HG03103 (cell line): ENCODE data around the gene TNFAIP2.

Experiments
- ATAC-seq: cut with Tn5 transposase; IDR thresholded peaks from one replicate; pipeline ENCODE4 v1.9.1; 2021; ENCODE audit warnings: low read depth; ENCODE audit not compliant: unreplicated experiment

Gene TNFAIP2

DNA sequence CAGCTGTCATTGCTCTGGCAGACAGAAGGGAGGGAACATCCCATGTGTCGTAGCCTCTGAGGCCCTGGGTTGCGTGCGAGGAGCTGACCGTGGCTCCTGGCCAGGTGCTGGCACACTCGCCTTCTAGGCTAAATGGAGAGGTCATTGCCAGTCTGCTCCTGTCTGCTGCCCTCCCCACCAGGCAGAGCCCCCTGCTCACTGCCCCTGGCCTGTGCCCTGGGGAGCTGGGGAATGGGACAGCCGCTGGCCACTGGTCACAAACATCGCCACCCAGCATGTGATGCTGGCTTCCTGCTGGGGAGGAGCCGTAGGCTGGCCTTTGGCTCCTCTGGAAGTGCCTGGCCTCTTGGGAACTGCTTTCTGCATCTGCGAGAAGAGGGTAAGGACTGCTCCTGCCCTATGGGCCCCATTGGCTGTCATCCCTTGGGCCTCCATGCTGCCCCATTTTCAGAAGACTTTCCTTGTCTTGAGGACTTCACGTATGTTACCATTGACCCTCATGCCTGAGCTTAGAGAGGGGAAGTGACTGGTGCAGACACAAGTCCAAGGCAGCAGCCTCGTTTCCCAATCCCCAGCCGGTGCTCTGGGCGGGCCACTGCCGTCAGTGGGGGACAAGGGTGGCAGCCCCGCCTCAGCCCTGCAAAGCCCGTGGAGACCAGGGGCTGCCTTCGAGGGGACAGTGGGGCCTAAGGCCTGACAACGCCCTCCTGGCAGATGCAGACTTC lies 2.0 kb upstream of the TNFAIP2 start:
- no peak for ATAC-seq

- ATAC-seq: no peak
Measured at GRCh38 chr14:103121846-103122584, 1.2 kb upstream of the TNFAIP2 start.

GRCh38 chr14:103122585-103122946 lies 695 bp upstream of the TNFAIP2 start:
- no peak for ATAC-seq

DNA sequence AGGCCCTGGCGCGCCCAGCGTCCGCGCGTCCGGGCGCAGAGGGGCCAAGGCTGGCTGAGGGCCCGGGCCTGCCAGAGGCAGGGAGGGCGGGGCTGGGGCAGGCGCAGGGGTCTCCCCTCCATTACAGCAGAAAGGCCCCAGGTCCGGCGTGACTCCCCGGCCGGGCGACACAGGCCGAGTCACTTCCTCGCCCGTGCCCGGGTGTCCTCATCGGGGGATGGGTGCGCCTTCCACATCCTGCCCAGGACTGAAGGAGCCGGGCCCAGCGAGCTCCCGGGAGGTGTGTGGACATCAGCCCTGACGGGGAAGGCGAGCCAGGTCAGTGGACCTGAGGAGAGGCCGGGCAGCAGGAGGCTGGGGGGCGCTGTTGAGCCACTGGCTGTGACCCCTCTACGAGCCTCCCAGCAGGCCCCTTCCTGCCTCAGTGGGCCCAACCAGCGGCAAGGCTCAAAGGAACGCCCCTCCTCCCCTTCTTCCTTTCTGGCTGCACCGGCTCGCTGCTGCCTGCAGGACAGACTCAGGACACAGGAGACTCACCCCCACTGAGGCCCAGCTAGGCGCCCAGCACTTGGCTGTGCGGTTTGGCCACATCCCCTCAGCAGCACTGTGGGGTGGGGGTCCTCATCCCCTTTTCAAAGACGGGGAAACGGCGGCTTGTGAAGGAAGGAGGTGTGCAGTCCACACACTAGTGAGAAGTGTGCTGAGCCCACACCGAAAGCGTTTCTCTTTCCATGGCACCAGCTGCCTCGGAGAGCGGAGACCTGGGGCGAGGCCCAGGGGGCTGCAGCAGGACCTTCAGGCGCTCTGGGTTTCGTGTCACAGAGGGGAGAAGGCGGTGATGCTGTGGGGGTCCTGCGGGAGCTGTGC lies 606 bp downstream of the TNFAIP2 start:
- no peak for ATAC-seq

DNA sequence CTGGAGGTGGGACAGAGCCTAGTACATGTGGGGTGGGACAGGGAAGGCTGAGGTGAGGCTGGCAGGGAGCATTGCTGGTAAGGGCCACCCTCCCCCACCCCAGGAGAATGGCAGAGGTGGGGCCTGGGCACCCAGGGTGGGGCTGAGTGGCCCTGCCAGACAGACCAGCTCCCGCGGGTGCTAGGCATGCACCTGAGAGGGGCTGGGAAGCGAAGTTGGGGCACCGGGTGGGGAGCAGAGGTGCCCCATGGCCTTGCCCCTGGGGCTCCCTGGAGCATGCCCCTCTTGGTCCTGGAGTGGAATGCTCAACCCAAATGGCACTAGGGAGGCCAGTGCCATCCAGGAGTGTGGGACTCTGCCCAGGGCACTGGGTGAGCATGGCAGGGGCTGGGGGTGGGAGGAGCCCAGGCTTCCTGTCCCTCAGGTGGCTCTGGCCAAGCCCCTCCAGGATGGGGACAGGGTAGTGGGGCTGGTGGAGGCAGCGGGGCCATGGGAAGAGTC lies 1.3 kb downstream of the TNFAIP2 start:
- ATAC-seq: no peak

- no peak for ATAC-seq
Measured at GRCh38 chr14:103125098-103126070, 2.1 kb downstream of the TNFAIP2 start.

DNA sequence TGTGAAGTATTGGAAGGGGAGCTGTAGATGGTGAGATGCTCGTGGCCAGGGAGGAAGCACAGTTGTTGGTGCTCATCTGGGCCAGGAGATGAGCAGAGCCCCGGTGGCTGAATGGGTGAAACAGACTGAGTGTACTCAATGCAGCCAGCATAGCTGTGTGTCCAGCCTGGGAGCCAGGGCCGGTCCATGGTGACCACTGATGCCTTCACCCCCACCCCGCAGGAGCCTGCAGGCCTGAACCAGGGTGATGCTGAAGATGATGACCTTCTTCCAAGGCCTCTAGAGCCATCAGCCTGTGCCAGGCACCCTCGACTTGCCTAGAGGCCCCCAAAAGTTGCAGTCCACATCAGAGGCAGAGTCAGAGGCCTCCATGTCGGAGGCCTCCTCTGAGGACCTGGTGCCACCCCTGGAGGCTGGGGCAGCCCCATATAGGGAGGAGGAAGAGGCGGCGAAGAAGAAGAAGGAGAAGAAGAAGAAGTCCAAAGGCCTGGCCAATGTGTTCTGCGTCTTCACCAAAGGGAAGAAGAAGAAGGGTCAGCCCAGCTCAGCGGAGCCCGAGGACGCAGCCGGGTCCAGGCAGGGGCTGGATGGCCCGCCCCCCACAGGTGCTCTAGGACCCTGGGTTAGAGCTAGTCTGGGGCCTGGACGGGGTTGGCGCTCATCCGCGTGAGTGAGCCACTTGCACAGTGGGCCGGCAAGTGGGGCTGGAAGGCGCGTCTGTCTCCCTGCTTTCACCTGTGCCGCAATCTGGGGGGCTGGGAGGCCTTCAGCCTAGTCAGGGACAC lies 3.0 kb downstream of the TNFAIP2 start:
- ATAC-seq: no peak

- no peak for ATAC-seq
Measured at GRCh38 chr14:103126873-103127304, 3.6 kb downstream of the TNFAIP2 start.

- ATAC-seq: no peak
Measured at GRCh38 chr14:103127356-103127755, 4.1 kb downstream of the TNFAIP2 start.

GRCh38 chr14:103127861-103128598 lies 4.8 kb downstream of the TNFAIP2 start:
- ATAC-seq: no peak

DNA sequence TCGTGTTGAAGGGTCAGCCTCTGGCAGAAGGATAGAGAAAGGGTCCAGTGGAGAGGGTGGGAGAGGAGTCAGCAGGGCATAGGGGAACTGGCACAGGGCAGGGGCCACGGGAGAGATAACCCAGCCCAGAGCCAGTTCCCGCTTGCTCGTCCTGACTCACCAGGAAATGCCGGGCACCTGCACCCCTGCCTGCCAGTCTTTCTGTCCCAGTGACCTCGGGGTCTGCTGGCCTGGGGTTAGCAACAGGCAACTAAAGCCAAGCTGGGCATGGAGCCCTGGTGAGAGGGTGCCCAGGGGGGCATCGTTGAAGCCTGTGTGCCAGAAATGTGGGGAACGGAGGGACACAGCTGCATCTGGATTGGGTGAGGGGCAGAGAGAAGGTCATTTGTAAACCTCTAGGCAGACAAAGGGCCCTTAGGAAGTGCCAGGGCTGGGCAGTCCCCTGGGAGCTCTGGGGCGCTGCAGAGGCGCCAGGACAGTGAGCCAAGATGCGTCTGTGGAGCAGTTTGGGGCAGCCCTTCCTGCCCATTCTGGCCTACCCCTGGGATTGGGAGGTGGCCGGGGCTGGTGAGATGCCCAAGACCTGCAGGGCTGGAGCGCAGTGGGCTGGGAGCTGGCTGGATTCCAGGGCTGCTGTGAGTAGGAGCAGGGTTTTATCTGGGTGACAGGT lies 5.5 kb downstream of the TNFAIP2 start:
- no peak for ATAC-seq

GRCh38 chr14:103129301-103130016 lies 6.2 kb downstream of the TNFAIP2 start:
- ATAC-seq: no peak

- no peak for ATAC-seq
Measured at GRCh38 chr14:103130017-103130764, 6.9 kb downstream of the TNFAIP2 start.

DNA sequence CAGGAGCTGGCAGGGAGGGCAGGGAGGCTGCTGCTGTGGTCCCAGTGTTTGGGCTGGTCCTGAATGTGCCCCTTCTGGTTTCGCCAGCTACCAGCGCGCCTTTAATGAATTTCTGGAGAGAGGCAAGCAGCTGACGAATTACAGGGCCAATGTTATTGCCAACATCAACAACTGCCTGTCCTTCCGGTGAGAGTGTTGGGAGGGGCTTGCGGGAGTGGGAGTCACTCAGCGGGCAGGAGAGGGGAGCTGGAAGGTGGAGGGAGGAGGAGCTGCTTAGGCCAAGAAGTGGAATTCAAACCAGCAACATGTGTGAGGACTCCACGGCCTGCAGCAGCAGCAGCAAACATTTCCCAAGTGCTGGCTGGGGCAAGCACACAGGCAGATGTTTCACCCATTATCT lies 7.7 kb downstream of the TNFAIP2 start:
- no peak for ATAC-seq

- no peak for ATAC-seq
Measured at GRCh38 chr14:103131580-103131979, 8.3 kb downstream of the TNFAIP2 start.

DNA sequence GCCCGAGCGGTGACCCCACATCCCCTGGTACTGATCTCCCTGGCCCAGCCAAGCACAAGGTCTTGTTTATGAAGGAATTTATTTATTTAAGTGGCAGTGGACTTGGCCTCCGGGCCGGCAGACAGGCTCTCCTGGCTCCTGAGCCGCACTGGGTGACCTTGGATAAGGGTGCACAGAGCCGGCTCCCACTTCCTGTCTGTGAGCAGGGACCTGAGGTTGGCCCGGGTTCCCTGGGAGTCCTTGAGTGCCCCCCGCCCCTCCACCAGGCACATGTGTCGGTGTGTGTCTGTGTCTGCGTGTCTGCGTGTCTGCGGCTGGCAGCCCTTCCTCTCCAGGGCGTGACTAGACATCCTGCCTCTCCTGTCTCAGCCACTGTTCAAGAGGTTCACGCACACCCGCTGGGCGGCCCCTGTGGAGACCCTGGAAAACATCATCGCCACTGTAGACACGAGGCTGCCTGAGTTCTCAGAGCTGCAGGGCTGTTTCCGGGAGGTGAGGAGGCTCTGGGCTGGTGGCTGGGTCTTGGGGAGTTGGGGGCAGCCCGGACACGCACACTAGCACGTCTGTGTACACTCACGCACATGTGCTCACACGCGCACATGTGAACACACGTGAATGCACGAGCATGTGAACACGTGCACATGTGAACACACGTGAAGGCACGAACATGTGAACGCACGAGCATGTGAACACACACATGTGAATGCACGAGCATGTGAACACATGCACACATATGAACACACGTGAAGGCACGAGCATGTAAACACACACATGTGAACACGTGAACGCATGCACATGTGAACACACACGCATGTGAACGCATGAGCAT lies 9.3 kb downstream of the TNFAIP2 start:
- ATAC-seq: no peak
